OCI-LY1 (cell line): Measurements from ENCODE around the gene IGSF5.

Experiments used
- EZH2 ChIP-seq: fragments of 200-600 bp; sonication (generic), shearing (Covaris generic); IDR thresholded peaks from 2 replicates; pipeline ENCODE4 v1.8.0; 2017; ENCODE audit warnings: borderline replicate concordance, mixed run types, mild to moderate bottlenecking, antibody characterized with exemption, low read length, moderate library complexity, mixed read lengths
- TF ChIP-seq, protein P1 (sequence below): fragments of 200-600 bp; sonication (generic), shearing (Covaris generic); IDR thresholded peaks from 2 replicates; pipeline ENCODE4 v1.5.1; 2017; ENCODE audit warnings: mild to moderate bottlenecking, antibody characterized with exemption, low read length, moderate library complexity, mixed read lengths

DNA sequence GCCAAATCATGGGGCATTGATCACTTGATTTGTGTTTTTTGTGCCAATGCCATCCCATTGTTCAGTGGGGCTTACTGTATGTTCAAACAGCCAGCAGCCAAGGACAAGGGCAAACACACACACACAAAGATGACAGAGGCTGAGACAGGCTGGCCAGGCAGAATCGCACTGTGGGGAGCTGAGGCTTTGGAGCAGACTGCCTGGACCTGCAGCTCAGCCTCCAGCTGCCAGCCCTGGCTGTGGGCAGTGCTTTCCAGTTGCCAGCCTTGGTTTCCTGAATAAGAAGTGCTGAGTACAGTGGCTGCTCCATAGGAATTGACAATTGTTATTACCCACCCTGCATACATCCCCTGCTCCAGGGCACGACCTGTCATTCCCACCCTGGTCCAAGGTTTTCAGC lies 105.3 kb downstream of the IGSF5 start:
- TF ChIP-seq, protein P1, sequence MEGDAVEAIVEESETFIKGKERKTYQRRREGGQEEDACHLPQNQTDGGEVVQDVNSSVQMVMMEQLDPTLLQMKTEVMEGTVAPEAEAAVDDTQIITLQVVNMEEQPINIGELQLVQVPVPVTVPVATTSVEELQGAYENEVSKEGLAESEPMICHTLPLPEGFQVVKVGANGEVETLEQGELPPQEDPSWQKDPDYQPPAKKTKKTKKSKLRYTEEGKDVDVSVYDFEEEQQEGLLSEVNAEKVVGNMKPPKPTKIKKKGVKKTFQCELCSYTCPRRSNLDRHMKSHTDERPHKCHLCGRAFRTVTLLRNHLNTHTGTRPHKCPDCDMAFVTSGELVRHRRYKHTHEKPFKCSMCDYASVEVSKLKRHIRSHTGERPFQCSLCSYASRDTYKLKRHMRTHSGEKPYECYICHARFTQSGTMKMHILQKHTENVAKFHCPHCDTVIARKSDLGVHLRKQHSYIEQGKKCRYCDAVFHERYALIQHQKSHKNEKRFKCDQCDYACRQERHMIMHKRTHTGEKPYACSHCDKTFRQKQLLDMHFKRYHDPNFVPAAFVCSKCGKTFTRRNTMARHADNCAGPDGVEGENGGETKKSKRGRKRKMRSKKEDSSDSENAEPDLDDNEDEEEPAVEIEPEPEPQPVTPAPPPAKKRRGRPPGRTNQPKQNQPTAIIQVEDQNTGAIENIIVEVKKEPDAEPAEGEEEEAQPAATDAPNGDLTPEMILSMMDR, result no peak
- no peak for TF ChIP-seq EZH2
